Upper lobe of left lung (tissue), 4 donors: ENCODE data around the gene ERICH6B.

Experiments used
- POLR2A ChIP-seq, 4 donors: fragments of 450-650 bp; IDR thresholded peaks; one replicate each; pipeline ENCODE4 v1.5.1; 2016 to 2017; ENCODE audit warnings: antibody characterized with exemption in 4 of 4, mild to moderate bottlenecking in 2 of 4
- POLR2AphosphoS5 ChIP-seq, 2 donors: sonication (generic); formaldehyde crosslinking; IDR thresholded peaks; one replicate each; pipeline ENCODE4 v1.5.1; 2017; ENCODE audit warnings: antibody characterized with exemption in 2 of 2
- TF ChIP-seq, protein P1 (sequence below), 6 experiments: fragments of 450-650 bp in 4 of 6; fragments of 200-600 bp in 2 of 6; sonication (generic) in 2 of 6; IDR thresholded peaks; one replicate each; pipeline ENCODE4 v1.5.1; 2016 to 2019; ENCODE audit warnings: antibody characterized with exemption in 6 of 6

DNA sequence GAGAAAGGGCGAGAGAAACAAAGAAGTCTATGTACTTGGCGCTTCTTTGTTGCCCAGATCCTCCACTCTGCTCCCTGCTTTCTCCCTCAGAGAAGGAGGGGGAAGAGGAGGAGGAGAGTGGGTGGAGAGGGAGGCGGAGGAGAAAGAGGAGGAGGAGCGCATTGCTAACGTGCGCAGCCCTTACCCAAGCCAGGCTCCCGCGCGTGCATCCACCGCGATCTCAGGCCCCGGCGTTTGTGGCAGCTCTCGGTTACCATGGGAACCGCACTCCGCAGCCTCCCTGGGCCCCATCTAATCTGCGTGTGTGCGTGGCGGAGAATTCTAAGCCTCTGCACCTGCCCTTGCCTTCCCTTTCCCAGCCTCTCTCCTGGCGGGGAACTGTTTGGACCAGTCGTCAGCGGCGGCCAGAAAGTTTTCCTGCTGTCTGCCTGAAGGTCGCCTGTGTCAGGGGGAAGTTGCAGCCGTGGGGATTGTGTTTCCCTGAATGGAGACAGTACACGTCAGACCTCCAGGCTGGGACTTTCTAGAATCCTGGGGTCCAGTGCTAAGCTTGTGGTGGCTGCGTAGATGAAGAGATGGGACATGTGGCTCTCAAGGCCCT, at the start of gene ERICH6B:
- TF ChIP-seq POLR2A (IDR thresholded peaks at IDR 0.05), result no peak
- TF ChIP-seq, protein P1, sequence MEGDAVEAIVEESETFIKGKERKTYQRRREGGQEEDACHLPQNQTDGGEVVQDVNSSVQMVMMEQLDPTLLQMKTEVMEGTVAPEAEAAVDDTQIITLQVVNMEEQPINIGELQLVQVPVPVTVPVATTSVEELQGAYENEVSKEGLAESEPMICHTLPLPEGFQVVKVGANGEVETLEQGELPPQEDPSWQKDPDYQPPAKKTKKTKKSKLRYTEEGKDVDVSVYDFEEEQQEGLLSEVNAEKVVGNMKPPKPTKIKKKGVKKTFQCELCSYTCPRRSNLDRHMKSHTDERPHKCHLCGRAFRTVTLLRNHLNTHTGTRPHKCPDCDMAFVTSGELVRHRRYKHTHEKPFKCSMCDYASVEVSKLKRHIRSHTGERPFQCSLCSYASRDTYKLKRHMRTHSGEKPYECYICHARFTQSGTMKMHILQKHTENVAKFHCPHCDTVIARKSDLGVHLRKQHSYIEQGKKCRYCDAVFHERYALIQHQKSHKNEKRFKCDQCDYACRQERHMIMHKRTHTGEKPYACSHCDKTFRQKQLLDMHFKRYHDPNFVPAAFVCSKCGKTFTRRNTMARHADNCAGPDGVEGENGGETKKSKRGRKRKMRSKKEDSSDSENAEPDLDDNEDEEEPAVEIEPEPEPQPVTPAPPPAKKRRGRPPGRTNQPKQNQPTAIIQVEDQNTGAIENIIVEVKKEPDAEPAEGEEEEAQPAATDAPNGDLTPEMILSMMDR (IDR thresholded peaks at IDR 0.05), result no peak
- no peak for TF ChIP-seq POLR2AphosphoS5 (IDR thresholded peaks at IDR 0.05)
